GM13977 (cell line): ENCODE results near the gene PTPN11.

ENCODE experiments used
- DNase-seq: peaks from one replicate; pipeline ENCODE4 v3.0.0; 2012; ENCODE audit warnings: low spot score
- in situ Hi-C: fragments of 300-500 bp; cut with MboI; formaldehyde crosslinking; loops from one replicate; pipeline ENCODE4 v1.12.0; 2022; ENCODE audit warnings: low sequenced_read_pairs, low pct_unique_long_range_greater_than_20kb, mixed read lengths, inconsistent platforms; ENCODE audit not compliant: unreplicated experiment
- TF ChIP-seq, protein P1 (sequence below): IDR thresholded peaks from 2 replicates; pipeline ENCODE4 v1.5.1; 2012; ENCODE audit warnings: mild to moderate bottlenecking, control low read depth; ENCODE audit not compliant: insufficient read depth; ENCODE audit errors: extremely low read depth, missing control alignments

PTPN11 gene

GRCh38 chr12:112536367-112536730, 117.6 kb downstream of the PTPN11 start:
- in situ Hi-C loops = no loop called here
- DNase-seq = no peak
- TF ChIP-seq, protein P1, sequence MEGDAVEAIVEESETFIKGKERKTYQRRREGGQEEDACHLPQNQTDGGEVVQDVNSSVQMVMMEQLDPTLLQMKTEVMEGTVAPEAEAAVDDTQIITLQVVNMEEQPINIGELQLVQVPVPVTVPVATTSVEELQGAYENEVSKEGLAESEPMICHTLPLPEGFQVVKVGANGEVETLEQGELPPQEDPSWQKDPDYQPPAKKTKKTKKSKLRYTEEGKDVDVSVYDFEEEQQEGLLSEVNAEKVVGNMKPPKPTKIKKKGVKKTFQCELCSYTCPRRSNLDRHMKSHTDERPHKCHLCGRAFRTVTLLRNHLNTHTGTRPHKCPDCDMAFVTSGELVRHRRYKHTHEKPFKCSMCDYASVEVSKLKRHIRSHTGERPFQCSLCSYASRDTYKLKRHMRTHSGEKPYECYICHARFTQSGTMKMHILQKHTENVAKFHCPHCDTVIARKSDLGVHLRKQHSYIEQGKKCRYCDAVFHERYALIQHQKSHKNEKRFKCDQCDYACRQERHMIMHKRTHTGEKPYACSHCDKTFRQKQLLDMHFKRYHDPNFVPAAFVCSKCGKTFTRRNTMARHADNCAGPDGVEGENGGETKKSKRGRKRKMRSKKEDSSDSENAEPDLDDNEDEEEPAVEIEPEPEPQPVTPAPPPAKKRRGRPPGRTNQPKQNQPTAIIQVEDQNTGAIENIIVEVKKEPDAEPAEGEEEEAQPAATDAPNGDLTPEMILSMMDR = no peak

- in situ Hi-C loops = no loop called here
- DNase-seq = no peak
- TF ChIP-seq, protein P1 = no peak
Measured at GRCh38 chr12:112537710-112538396, 119.1 kb downstream of the PTPN11 start.

- DNase-seq = no peak
- in situ Hi-C loops = no loop called here
- TF ChIP-seq, protein P1 = no peak
Measured at GRCh38 chr12:112538740-112539139, 120.0 kb downstream of the PTPN11 start.

DNA sequence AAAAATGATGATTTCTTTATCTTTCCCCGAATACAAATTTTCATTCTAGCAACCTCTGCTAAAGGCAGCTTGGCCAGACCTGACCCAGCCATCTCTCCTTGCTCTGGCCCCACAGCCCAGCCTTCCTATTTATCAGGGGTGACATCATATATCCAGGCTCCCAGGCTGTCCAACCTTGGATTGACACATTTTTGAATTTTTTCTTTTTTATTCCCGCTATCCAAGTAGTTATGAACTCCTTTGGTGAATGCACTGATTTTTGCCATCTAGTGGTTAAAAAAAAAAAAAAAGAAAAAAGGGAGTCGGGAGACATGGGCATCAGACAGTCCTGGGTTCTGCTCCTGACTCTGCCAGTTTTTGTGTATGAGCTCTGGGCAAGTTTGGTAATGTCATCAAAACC, 120.5 kb downstream of the PTPN11 start:
- no peak for DNase-seq
- in situ Hi-C loops = no loop called here
- TF ChIP-seq, protein P1 = no peak

- DNase-seq = no peak
- in situ Hi-C loops = no loop called here
Measured at GRCh38 chr12:112540021-112540420, 121.3 kb downstream of the PTPN11 start.

DNA sequence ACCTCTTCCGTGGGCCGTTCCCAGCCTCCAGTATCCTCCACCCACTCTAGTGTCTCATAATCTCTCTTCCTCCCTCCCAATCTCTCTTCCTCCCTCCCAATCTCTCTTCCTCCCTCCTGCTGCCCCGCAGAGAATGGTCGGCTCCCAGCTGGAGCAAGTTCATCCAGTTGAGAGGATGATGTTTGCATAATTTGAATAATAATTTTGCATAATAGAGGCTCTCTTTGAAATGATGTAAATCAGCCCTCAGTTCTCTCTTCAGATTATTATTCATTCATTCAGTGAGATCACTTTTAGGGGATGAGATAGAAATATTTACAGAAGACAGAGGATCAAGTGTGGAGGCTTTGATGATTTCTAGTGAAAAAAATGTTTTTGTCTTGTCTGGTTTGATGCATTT, 125.0 kb downstream of the PTPN11 start:
- DNase-seq = no peak
- in situ Hi-C loops = no loop called here
- TF ChIP-seq, protein P1 = no peak

More at GRCh38 chr12:112540021-112540420, 121.3 kb downstream of the PTPN11 start:
- TF ChIP-seq, protein P1 = no peak
